Activated CD8-positive, alpha-beta memory T cell treated with anti-CD3 and anti-CD28 coated beads, Interleukin-2, amount 10 ng/mL, durations not matched to agents 7 days and 5 days (primary cell): ENCODE results near the gene ARHGAP15. TPM values are rescaled to one million over a fixed set of nuclear protein-coding genes. Genes with fewer than 3 reads are reported as not detected.

Experiments
- ATAC-seq: fragments of 150-1000 bp; cut with Tn5 transposase; one replicate; pipeline ENCODE4 v1.10.0; 2021; ENCODE audit warnings: moderate library complexity
- CTCF ChIA-PET: fragments of 350-600 bp; sonication (Branson Sonifier 250); formaldehyde crosslinking; loops from one replicate; lab custom pipeline; 2021; ENCODE audit warnings: antibody characterized with exemption; lab: Charles Lee
- DNase-seq: peaks from one replicate; pipeline ENCODE4 v3.0.0-alpha.2; 2020
- H3K27ac Mint-ChIP-seq: one replicate; pipeline ENCODE4 v1.8.0; 2021; ENCODE audit warnings: mild to moderate bottlenecking, mixed read lengths
- H3K27me3 Mint-ChIP-seq: one replicate; pipeline ENCODE4 v1.8.0; 2021; ENCODE audit warnings: mixed read lengths
- H3K36me3 Mint-ChIP-seq: one replicate; pipeline ENCODE4 v1.8.0; 2021; ENCODE audit warnings: mild to moderate bottlenecking, mixed read lengths
- H3K4me1 Mint-ChIP-seq: one replicate; pipeline ENCODE4 v1.8.0; 2021; ENCODE audit warnings: mixed read lengths
- H3K4me3 Mint-ChIP-seq: one replicate; pipeline ENCODE4 v1.8.0; 2021; ENCODE audit warnings: mild to moderate bottlenecking, moderate library complexity, mixed read lengths
- H3K9me3 Mint-ChIP-seq: one replicate; pipeline ENCODE4 v1.8.0; 2022; ENCODE audit warnings: low read depth, mixed read lengths
- total RNA-seq, 2 experiments: library from RNA; stranded (reverse); gene quantifications; one replicate each; pipeline ENCODE4 v1.2.3, GENCODE V29; 2021

Gene ARHGAP15
- total RNA-seq, 2 experiments from 2014 or later, result 101 to 152 TPM

DNA sequence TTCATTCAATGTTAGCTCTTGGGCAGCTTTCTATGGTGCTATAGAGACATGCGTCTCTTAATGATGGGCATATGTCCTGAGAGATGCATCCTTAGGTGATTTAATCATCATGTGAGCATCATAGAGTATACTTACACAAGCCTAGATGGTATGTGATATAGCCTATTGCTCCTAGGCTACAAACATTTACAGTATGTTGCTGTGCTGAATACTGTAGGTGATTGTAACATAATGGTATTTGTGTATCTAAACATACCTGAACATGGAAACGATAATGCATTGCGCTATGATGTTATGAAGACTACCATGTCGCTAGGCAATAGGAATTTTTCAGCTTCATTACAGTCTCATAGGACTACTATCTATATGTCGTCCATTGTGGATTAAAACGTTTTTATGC, 89.4 kb downstream of the ARHGAP15 start:
- Mint-ChIP-seq H3K4me1 (peaks cover 25% of the 10 kb centered on the region), H3K4me3 (no peak overlapping the region), H3K9me3 (no peaks in the 10 kb centered on the region), H3K36me3 (peaks cover 39% of the 10 kb centered on the region), H3K27me3 (no peaks in the 10 kb centered on the region), H3K27ac (no peak overlapping the region)
- no peak for DNase-seq
- no peak for ATAC-seq
- CTCF ChIA-PET, result interaction anchor here (0.8 to 1.4 kb wide), 4 partner anchors 16 to 184 kb away, joined by 3 to 6 read pairs (median 4); no protein-coding TSS in a partner anchor

DNA sequence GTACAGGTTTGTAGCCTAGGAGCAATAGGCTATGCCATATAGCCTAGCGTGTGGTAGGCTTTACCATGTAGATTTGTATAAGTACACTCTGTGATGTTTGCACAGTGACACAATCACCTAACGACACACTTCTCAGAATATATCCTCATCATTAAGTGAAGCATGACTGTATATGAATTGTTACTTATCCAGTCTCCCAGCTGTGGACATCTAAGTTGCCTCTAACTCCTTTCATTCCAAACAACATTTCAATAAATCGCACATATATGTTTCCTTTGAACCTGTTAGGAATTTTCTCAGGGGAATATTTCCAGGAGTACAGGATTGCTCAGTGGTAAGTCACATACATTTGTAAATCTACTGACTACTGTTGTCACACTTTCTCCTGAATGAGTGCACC, 90.0 kb downstream of the ARHGAP15 start:
- H3K4me1 Mint-ChIP-seq, result peaks cover 26% of the 10 kb centered on the region
- CTCF ChIA-PET, result interaction anchor here (1.0 to 1.3 kb wide), 2 partner anchors 16 to 185 kb away, joined by 3 to 4 read pairs; no protein-coding TSS in a partner anchor

DNA sequence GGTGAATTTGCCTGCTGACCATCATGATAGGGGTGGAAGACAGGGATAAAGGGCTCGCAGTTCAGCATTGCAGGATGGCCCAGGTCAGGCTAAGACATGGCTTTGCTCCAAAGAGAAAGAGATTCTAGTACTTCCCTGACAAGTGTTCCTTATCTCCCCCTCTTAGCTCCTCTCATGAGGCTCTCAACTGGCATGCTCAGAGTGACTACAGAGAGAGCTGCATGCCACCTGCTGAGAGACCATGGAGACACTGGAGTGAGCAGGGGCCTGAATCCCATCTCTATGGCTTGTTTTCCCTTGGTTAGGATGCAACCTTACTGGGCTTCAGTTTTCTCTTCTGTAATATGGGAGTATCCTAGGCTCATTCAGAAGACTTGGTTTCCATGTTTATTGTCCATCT, 94.3 kb downstream of the ARHGAP15 start:
- Mint-ChIP-seq H3K4me3 (no peak overlapping the region), H3K27ac (no peak overlapping the region), H3K9me3 (no peaks in the 10 kb centered on the region), H3K4me1 (peaks cover 36% of the 10 kb centered on the region), H3K36me3 (peaks cover 34% of the 10 kb centered on the region), H3K27me3 (no peaks in the 10 kb centered on the region)
- DNase-seq, result no peak
- CTCF ChIA-PET, result interaction anchor here (0.8 to 3.7 kb wide), 9 partner anchors 15 to 113 kb away, joined by 3 to 26 read pairs (median 4); no protein-coding TSS in a partner anchor
- ATAC-seq, result no peak

More for the DNA sequence above, 90.0 kb downstream of the ARHGAP15 start:
- no peak for ATAC-seq
- Mint-ChIP-seq H3K27ac (no peak overlapping the region), H3K9me3 (no peaks in the 10 kb centered on the region), H3K27me3 (no peaks in the 10 kb centered on the region), H3K4me3 (no peak overlapping the region), H3K36me3 (peaks cover 39% of the 10 kb centered on the region)
- no peak for DNase-seq

DNA sequence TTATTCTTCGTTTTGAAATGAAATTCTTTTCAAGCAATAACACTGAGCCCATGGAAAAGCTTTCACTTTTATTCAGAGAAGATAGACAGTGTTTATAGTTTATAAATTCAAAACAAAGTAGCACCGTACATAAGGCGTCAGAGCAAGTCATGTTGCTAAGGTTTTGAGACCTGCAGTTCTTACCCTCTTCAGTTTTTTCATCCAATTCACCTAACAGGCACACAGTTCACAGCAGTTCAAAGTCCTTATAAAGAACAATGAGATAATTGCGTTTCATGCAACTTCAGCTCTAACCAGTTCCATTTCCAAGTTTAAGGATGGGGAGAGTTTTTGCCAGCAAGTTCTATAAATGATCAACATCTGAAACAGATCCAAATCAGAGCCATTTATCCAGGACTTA, 96.7 kb downstream of the ARHGAP15 start:
- Mint-ChIP-seq H3K27ac (no peak overlapping the region), H3K27me3 (no peaks in the 10 kb centered on the region), H3K4me3 (no peak overlapping the region), H3K4me1 (peaks cover 41% of the 10 kb centered on the region), H3K9me3 (no peaks in the 10 kb centered on the region), H3K36me3 (peaks cover 45% of the 10 kb centered on the region)
- DNase-seq, result no peak
- CTCF ChIA-PET, result interaction anchor here (1.0 to 1.7 kb wide), 4 partner anchors 21 to 113 kb away, joined by 3 to 6 read pairs (median 3); no protein-coding TSS in a partner anchor
- ATAC-seq, result no peak

DNA sequence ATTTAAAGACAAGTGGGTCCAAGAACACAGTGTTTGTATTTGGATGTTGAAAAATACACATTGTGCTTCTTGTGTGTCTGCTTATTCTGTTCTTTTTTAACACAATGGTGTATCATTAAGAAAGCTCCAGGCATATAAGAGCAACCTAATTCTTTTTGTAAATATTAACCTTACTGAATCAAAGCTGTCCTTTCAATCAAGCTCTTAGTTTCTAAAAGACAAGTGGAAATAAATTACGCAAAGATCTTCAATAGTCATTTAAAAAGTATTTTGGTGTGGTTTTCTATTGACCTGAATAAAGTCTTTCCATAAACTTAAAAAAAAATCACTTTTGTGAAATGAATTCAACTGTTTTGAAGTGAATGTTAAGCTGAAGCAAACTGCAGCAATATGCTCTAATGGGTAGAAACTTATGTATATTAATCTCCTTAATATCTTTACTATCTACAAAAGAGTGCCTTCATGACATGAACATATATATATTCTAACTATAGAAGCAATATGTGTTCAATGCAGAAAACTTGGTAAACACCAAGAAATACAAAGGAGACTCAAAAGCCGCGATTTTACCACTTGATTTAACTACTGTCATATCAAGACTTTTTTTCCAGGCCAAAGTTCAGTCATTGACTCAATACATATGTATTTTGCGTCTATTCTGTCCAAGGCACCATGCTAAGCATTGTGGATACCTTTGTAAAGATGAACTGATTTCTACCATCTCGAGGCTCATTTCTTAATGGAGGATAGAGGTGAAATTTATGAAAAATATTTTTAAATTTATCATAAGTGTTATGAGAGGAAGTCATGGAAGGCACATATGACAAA, 97.7 kb downstream of the ARHGAP15 start:
- ATAC-seq, result no peak
- peaks cover 48% of the 10 kb centered on the region for H3K36me3 Mint-ChIP-seq
- H3K9me3 Mint-ChIP-seq, result peaks cover 4% of the 10 kb centered on the region
- H3K27ac Mint-ChIP-seq, result peak overlapping the region; percentile 34
- H3K4me1 Mint-ChIP-seq, result peaks cover 36% of the 10 kb centered on the region
- no peak for DNase-seq
- CTCF ChIA-PET, result interaction anchor here (0.9 to 1.4 kb wide), 2 partner anchors 20 to 116 kb away, joined by 3 read pairs; no protein-coding TSS in a partner anchor
- H3K27me3 Mint-ChIP-seq, result no peaks in the 10 kb centered on the region
- H3K4me3 Mint-ChIP-seq, result no peak overlapping the region

DNA sequence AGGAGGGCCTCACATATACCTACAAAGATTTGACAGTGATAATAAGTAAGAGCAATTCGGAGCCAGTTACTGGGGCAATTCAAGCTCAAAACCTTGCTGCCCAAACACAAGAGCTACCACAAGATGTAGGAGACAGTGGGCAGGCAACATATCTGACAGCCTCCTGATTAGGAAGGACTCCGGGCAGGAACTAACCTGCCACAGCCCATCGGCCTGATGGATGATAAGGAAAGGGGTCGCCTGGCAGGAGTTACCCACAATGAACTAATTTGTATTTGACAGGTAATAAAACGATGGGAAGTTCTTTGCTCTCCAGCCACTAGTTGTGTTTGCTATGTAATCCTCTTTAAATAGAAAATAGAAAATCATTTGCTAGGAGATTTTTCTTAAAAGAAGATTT, 100.2 kb downstream of the ARHGAP15 start:
- Mint-ChIP-seq H3K4me1 (peaks cover 22% of the 10 kb centered on the region), H3K9me3 (peaks cover 9% of the 10 kb centered on the region), H3K27ac (no peak overlapping the region), H3K36me3 (peaks cover 62% of the 10 kb centered on the region), H3K4me3 (no peak overlapping the region), H3K27me3 (no peaks in the 10 kb centered on the region)
- CTCF ChIA-PET, result interaction anchor here (1.1 to 1.8 kb wide), 2 partner anchors 13 to 119 kb away, joined by 3 to 4 read pairs; no protein-coding TSS in a partner anchor
- ATAC-seq (no peak), DNase-seq (no peak)

DNA sequence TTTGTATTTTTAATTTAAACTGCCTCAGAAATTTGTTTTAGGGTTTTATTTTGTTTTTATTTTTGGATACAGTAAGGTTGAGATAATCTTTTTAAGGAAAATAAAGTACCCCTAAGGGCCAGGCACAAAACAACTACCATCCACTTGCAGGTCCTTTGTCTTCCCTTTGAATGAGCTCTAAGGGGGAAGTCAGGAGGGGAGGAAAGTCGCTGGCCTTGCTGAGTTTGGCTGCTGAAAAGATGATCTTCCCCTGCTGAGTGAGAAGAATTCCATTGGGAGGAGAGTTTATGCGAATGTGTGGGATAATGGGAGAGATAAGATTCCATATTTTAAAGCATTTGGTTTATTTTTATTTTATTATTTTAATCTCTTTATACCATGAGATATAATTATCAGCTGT, 100.7 kb downstream of the ARHGAP15 start:
- CTCF ChIA-PET, result interaction anchor here (1.3 to 1.8 kb wide), 3 partner anchors 13 to 195 kb away, joined by 4 to 8 read pairs (median 4); no protein-coding TSS in a partner anchor
- H3K27me3 Mint-ChIP-seq, result no peaks in the 10 kb centered on the region
- no peak for ATAC-seq
- H3K9me3 Mint-ChIP-seq, result peaks cover 9% of the 10 kb centered on the region
- H3K36me3 Mint-ChIP-seq, result peaks cover 65% of the 10 kb centered on the region
- DNase-seq, result no peak
- H3K4me1 Mint-ChIP-seq, result peaks cover 18% of the 10 kb centered on the region
- H3K4me3 Mint-ChIP-seq, result no peak overlapping the region
- H3K27ac Mint-ChIP-seq, result no peak overlapping the region

DNA sequence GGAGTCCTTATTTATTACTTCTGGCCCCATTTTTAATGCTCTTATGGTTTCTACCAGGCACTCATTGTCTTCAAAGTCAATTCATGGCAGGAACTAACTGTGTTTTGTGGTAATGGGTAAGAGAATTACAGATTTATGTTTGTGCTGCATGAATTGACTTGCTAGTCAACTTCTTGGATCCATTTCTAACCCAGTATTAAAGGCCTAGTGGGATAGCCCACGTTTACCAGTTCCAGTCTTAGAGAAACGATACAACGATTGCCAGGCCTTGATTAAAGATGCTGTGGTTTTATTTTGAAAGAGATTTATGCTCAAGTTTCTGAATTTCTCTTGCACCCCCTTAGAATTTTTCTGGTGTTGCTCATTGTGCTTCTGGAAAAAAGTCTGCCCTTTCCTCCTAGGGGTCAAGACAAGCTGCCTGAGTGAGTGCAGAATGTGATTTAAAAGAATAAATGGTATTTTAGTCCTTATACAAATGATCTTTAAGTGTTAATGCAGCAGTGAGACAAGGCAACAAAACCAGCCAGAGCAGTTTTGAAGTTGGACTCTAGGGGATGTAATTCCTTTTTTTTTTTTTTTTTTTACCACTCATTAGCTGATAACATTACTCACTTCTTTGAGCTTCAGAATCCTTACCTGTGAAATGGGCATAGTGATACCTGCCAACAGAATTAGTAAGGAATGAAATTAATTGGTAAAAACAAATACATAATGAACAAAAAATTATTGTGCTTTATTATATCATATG, 101.5 kb downstream of the ARHGAP15 start:
- Mint-ChIP-seq H3K27ac (no peak overlapping the region), H3K36me3 (peaks cover 72% of the 10 kb centered on the region), H3K27me3 (no peaks in the 10 kb centered on the region), H3K4me3 (no peak overlapping the region), H3K4me1 (peaks cover 16% of the 10 kb centered on the region), H3K9me3 (peaks cover 9% of the 10 kb centered on the region)
- no peak for ATAC-seq
- CTCF ChIA-PET, result interaction anchor here (0.6 to 1.7 kb wide), 3 partner anchors 8 to 196 kb away, joined by 3 to 8 read pairs (median 4); no protein-coding TSS in a partner anchor
- DNase-seq, result no peak

DNA sequence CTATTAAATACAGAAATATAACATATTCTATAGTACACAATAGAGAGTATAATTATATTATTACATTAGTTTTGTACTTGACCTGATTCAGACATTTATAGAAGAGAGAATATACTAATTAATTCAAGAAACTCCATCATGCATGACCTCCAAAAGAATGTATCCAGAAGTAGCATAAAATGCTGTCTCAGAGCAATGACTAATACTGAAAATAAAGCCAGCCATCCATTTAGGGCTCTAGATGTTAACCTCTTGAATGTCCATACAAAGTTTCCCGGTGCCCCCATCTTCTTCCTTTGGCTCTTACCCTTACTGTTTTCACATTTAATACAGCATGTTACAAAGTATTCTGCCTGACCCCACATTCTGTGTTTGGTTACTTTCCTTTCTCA, 102.0 kb downstream of the ARHGAP15 start:
- CTCF ChIA-PET, result interaction anchor here (1.7 kb wide), 1 partner anchor 28 kb away, joined by 8 read pairs; no protein-coding TSS in a partner anchor
- no peaks in the 10 kb centered on the region for H3K27me3 Mint-ChIP-seq
- peaks cover 10% of the 10 kb centered on the region for H3K4me1 Mint-ChIP-seq
- H3K4me3 Mint-ChIP-seq, result no peak overlapping the region
- no peak for DNase-seq
- H3K9me3 Mint-ChIP-seq, result peaks cover 9% of the 10 kb centered on the region
- peak overlapping the region; percentile 12 for H3K27ac Mint-ChIP-seq
- peaks cover 71% of the 10 kb centered on the region for H3K36me3 Mint-ChIP-seq
- no peak for ATAC-seq

DNA sequence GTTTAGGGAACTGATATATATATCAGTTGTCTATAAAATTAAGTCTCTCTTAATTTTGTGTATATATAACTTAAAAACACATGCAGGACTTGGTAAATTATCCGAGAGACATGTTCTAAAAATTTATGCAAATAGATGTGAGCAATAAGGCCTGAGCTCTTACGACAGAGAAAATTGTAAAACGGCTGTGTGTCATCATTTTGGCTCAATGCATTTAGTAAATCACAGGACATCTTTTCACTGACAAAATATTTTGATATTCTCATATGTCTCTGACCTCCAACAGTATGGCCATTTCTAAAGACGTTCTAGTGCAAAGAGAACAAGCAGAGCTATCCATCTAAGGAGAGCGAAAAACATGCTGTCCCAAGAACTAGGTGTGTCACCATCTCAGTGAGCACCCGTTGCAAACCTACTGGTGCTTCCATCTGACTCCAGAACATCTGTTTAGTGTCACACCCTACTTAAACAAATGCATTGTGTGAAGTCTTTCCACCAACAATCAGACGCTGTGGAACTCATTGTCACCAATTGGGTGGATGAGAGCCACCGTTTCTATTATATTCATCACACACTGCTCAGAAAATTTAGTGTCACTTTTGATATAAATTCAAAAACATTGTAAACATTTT, 108.0 kb downstream of the ARHGAP15 start:
- no peaks in the 10 kb centered on the region for H3K27me3 Mint-ChIP-seq
- H3K9me3 Mint-ChIP-seq, result peaks cover 4% of the 10 kb centered on the region
- ATAC-seq (no peak), DNase-seq (no peak)
- CTCF ChIA-PET, result interaction anchor here (1.0 kb wide), 1 partner anchor 22 kb away, joined by 3 read pairs; no protein-coding TSS in a partner anchor
- no peak overlapping the region for H3K27ac Mint-ChIP-seq
- no peak overlapping the region for H3K4me3 Mint-ChIP-seq
- H3K4me1 Mint-ChIP-seq, result peaks cover 3% of the 10 kb centered on the region
- peaks cover 69% of the 10 kb centered on the region for H3K36me3 Mint-ChIP-seq

DNA sequence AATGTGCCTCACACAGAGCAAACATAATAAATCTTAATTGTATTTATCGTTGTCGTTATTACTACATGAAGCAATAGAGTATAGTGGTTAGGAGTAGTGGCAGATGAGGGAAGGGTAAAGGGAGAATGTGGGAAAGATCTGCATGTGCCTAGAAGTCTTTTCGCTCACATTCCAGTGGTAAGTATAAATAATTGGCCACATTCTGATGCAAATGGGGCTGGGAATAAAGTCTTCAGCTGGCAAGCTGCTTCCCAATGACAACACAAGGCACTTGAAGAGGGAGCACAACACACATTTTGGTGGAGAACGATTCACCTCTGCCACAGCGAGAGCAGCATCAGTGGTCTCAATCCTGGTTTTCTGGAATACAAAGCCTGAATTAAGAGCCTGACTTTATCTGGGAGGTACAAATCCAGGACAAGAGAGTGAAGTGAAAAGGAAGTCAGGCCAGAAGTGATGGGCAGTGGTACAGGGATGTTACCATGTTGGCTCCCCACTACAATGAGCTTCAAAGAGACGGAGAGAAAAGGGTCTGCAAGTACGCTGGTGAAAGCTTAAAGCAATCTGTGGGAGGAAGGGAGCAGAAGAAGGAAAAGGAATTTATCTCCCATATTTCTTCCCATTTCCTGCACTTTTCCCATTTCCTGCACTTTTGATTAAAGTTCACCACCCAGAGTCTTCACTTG, 112.3 kb downstream of the ARHGAP15 start:
- CTCF ChIA-PET, result no interaction called here
- H3K27me3 Mint-ChIP-seq, result no peaks in the 10 kb centered on the region
- peaks cover 30% of the 10 kb centered on the region for H3K36me3 Mint-ChIP-seq
- no peak for DNase-seq
- no peak overlapping the region for H3K4me3 Mint-ChIP-seq
- no peak overlapping the region for H3K27ac Mint-ChIP-seq
- ATAC-seq, result no peak
- H3K4me1 Mint-ChIP-seq, result peaks cover 3% of the 10 kb centered on the region
- H3K9me3 Mint-ChIP-seq, result no peaks in the 10 kb centered on the region

DNA sequence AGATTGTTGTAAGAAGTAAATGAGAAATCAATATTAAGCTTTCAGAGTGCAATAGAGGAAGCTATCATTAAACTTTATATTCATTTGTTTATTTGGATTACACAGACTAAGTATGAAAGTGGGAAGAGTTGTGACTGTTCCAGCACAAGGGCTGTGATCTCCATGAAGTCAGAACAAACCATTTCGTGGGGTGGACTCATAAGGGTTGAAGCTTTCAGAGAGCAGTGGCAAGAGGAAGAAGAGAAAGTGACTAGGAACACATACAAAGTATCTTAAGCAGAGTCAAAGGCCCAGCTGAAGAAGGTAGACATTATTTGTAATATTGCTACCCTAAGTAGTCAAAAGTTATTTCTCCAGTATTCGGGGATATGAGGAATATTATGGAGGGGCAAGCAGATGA, 117.0 kb downstream of the ARHGAP15 start:
- Mint-ChIP-seq H3K4me1 (peaks cover 17% of the 10 kb centered on the region), H3K36me3 (peaks cover 31% of the 10 kb centered on the region), H3K4me3 (no peak overlapping the region), H3K9me3 (no peaks in the 10 kb centered on the region), H3K27ac (no peak overlapping the region), H3K27me3 (no peaks in the 10 kb centered on the region)
- ATAC-seq (peak; percentile 38), DNase-seq (no peak)
- CTCF ChIA-PET, result interaction anchor here (1.0 to 2.9 kb wide), 3 partner anchors 13 to 135 kb away, joined by 3 to 8 read pairs (median 3); no protein-coding TSS in a partner anchor
